ENCODE measurements around the gene LENEP.

LENEP gene

GRCh38 chr1:155000726-155001424 lies 7.5 kb downstream of the LENEP start:
- DNase-seq, result peak; percentile 93

- no peak for DNase-seq
Measured at GRCh38 chr1:155001425-155001674, 8.0 kb downstream of the LENEP start.

- DNase-seq, result peak; percentile 99
Measured at GRCh38 chr1:155001675-155002463, 8.5 kb downstream of the LENEP start.

DNA sequence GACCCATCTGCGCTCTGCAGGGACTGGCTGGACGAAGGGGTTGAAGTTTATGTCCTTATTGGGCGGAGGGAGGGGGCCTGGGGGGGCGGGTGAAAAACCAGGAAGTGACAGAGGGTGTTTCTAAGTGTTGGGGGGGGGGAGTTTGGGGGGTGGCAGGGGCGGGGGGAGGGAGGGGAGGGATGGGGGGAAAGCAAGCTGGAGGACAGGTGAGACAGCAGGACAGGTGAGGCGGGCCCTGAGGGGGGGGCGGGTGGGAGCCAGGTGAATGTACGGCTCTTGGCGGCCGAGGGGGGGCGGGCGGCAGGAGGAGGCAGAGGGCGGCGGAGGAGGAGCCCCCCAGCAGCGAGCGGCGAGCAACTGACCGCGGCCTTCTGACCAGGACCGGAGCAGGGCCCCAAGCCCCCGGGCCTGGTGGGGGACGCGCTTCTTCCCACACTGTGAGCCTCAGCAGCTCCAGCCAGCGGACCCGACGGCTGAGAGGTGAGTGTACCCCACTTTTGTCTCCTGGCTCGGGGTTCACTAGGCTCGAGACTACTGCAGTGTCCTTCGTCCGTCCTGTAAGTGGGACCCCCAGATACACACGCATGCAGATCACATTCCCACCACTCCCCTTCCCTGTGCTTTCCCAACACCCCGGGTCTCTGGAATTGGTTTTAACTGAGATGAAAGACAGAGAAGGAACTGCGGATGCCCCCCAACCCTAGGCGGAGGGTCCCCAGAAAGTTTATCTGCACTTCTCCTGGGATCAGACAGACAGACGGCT lies 9.3 kb downstream of the LENEP start, which contains the start of gene ZBTB7B:
TSS of gene ZBTB7B (plus strand) at position 339 of the 763 bp plus-strand sequence. CDS start 11,859 bp downstream, outside the sequence.
- peak; percentile 20 for DNase-seq

DNA sequence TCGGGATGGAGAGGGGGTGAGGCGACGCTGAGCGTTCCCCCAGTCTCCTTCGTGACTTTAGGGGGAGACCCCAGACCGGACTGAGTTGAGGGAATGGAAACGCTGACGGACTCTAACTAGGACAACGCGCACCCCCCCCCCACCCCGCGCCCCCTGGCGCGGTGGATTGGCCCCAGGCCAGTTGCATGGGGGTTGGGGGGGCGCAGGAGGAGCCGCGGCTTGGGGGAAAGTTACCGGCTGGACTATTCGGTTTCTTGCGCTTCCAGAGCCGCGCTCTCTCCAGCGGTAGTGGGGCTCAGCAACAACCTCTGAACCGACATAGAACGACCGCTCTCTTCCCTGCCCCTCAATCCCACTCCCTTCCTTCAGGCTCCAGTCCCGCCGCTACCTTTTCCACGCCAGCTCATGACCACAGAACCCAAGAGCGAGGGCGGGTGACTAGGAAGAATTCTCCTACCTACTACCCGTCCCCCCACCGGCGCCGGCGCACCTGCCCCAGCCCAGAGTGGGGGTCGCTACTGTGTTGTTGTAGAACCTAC lies 9.9 kb downstream of the LENEP start:
- no peak for DNase-seq

- DNase-seq, result no peak
Measured at GRCh38 chr1:155003766-155004351, 10.5 kb downstream of the LENEP start.

GRCh38 chr1:155004352-155005075 lies 11.1 kb downstream of the LENEP start:
- DNase-seq, result no peak

- no peak for DNase-seq
Measured at GRCh38 chr1:155005076-155006011, 12.0 kb downstream of the LENEP start.

- peak; percentile 56 for DNase-seq
Measured at GRCh38 chr1:155006601-155007101, 13.3 kb downstream of the LENEP start.

DNA sequence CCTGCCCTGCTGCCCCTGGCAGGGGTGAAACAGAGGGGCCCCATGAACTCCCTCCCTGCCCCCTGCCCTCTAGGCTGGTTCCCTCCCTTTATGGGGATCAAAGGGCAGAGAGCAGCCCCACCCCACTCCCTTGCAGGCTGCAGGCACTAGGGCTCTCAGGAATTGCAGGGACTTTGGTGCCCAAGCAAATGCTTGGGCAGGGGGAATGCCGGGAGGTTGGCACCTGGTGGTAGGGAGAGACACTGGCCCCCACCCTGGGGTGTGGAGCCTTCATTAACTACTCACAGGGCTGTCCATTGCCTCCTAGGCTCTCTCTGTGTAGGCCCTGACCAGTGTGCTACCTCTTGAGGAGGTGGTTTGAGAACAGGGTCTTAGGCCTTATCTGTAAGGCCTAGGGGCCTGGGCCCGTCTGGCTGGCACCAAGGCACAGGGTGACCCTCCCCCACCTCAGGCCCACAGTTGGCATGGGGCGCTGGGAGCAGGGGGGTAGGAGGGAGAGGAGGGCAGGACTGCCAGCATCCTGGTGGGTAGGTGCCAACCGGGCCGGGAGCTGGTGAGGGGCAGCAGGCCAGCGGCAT lies 14.0 kb downstream of the LENEP start:
- no peak for DNase-seq

DNA sequence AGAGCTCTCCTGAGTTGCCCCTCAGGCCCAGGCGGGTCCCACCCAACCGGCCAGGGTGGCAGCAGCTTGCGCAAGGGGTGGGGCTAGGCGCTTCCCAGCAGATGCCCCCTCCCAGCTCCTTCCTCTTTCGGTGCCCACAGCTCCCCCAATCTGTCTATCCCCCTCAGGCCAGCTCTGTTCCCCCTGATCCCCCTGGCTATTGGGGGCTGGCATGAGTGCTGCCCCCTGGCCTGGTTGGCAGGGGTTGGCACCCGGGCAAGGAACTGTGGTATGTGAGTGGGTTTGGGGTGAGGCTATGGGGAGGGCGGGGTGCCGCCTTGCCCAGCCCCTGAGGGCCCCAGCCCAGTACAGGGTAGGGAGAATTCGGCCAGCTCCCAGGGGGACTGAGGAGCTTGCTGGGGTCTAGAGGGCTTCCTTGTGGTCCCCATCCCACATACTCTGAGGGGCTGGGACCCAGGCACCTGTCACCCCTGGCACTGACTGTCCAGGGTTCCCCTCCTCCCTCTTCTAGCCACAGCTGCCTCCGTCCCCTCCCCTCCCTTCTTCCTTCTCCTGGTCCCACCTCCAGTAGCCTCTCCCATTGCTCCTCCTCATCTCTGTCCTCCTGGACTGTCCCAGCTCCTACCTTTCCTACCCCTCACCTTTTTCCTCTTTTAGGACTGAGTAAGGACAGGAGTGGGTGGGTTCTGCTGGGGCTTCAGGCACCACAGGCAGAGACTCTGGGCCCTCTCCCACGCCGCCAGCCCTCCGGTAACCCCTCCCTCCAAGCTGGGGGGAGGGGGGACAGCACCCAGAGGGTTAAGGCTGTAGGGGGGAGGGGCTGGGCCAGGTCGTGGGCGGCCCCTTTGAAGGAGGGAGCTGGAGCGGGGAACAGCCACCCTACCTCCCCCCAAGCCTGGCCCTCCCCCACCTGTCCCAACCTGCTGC lies 14.9 kb downstream of the LENEP start:
- peak; percentile 89 for DNase-seq

DNA sequence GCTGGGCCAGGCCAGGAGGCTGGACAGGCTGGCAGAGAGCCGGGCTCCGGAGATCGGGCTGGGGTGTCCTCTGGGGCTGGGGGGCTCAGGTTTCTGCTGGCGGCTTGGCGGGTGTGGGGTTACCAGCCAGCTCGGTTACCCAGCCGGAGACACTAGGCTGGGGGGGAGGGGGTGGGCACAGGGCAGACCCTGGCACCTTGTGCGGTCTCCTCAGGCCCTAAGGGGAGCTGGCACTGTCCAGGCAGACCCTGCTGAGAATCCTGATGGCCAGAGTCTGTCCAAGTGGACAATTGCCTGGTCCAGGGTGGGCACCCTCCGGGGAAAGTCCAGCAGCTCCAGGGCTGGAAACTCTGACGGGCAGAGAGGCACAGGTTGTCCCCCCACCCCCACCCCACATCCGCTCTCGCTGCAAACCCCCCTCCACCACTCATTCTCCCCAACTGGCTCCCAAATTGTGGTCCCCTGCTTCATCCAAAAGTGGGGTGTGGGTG lies 15.9 kb downstream of the LENEP start:
- DNase-seq, result peak; percentile 51

- no peak for DNase-seq
Measured at GRCh38 chr1:155009742-155010141, 16.4 kb downstream of the LENEP start.

DNA sequence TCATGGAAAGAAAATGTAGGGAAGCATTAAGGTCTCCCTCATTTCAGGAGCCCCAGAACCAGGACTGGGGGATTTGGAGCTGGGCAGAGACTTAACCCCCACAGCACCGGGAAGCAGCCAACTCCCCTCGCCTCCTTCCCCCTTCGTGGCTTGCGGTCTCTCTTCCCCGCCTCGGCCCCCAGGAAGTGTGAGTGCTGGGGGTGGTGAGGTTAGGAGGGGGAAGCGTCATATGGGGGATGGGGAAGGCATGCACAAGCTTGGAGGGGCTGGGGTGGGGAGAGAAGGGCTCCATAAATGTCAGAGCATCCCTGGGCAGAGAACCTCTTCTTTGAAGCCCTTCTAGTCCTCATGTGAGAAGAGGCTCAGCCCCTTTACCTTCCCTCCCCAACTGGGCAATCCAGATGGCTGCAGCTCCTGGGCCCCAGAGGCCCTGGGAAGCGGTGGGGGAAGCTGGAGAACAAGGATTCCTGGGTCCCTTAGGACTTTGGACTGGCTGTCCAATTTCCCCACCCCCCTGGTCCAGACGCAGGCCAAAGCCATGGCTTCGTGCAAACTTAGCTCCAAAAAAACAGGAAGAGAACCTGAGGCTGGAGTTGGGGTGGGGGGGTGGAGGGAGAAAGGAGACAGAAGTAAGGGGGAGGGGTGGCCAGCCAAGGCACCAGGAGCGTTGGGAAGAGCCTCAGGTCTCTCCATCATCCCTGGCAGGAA lies 17.0 kb downstream of the LENEP start:
- no peak for DNase-seq

GRCh38 chr1:155011004-155011416 lies 17.6 kb downstream of the LENEP start:
- DNase-seq, result no peak

- no peak for DNase-seq
Measured at GRCh38 chr1:155011437-155012025, 18.1 kb downstream of the LENEP start.

DNA sequence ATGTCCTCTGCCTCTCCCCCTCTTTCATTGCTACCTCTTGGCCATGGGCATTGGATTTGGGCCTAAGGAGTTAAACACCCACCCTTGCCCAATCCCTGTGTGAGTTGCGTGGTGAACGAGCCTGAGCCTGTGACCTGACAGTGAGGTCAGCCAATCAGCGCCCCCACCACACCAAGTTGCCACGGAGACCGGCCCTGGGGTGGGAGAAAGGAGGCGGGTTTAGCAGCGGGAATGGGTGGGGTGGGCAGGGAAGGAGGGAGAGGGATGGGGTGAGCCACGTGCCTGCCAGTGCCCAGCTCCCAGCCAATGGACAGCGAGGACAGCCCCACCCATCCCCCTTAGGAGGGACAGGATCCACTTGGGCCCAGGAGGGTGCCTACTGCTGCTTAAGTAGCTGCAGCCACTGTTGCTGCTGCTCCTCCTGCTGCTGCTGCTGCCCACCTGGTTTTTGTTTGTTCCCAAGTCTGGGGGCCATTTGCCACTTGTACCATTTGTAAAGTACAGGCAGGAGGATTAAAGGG lies 18.7 kb downstream of the LENEP start:
- peak; percentile 69 for DNase-seq
